Breast epithelium (tissue), 3 donors: Measurements from ENCODE around the gene TMCO5A.

Source experiments
- POLR2A ChIP-seq: fragments of 450-650 bp; IDR thresholded peaks from one replicate; pipeline ENCODE4 v1.6.1; 2016; ENCODE audit warnings: antibody characterized with exemption, mild to moderate bottlenecking, moderate library complexity
- POLR2AphosphoS5 ChIP-seq, 3 donors: sonication (generic); formaldehyde crosslinking; IDR thresholded peaks; one replicate each; pipeline ENCODE4 v1.6.1; 2017; ENCODE audit warnings: antibody characterized with exemption in 3 of 3
- TF ChIP-seq, protein P1 (sequence below), 3 donors: fragments of 450-650 bp; IDR thresholded peaks; one replicate each; pipeline ENCODE4 v1.5.1; 2016 to 2017; ENCODE audit warnings: antibody characterized with exemption in 3 of 3, mild to moderate bottlenecking in 3 of 3, moderate library complexity in 3 of 3

GRCh38 chr15:37940876-37941275 lies 6.4 kb downstream of the TMCO5A start:
- TF ChIP-seq, protein P1, sequence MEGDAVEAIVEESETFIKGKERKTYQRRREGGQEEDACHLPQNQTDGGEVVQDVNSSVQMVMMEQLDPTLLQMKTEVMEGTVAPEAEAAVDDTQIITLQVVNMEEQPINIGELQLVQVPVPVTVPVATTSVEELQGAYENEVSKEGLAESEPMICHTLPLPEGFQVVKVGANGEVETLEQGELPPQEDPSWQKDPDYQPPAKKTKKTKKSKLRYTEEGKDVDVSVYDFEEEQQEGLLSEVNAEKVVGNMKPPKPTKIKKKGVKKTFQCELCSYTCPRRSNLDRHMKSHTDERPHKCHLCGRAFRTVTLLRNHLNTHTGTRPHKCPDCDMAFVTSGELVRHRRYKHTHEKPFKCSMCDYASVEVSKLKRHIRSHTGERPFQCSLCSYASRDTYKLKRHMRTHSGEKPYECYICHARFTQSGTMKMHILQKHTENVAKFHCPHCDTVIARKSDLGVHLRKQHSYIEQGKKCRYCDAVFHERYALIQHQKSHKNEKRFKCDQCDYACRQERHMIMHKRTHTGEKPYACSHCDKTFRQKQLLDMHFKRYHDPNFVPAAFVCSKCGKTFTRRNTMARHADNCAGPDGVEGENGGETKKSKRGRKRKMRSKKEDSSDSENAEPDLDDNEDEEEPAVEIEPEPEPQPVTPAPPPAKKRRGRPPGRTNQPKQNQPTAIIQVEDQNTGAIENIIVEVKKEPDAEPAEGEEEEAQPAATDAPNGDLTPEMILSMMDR (IDR thresholded peaks at IDR 0.05) = no peak
- TF ChIP-seq POLR2AphosphoS5 (IDR thresholded peaks at IDR 0.05) = no peak
- TF ChIP-seq POLR2A = no peak
